Astrocyte (in vitro differentiated cells and primary cell): ENCODE measurements around the gene NCAPG2. TPM values are rescaled to one million over a fixed set of nuclear protein-coding genes. Genes with fewer than 3 reads are reported as not detected.

Experiments used
- DNase-seq: peaks from one replicate; pipeline ENCODE4 v3.0.0-alpha.2; 2010; ENCODE audit warnings: low read depth
- FAIRE-seq: peaks from 2 replicates; lab custom pipeline; 2011; peaks lifted over from hg19 to GRCh38; lab: Jason Lieb, UNC
- H2AFZ ChIP-seq: 2 replicates; pipeline ENCODE4 v1.6.0; 2012; ENCODE audit warnings: low read depth, low read length, inconsistent platforms
- H3K27ac ChIP-seq: 2 replicates; pipeline ENCODE4 v1.5.1; 2011; ENCODE audit warnings: low read depth, low read length, inconsistent platforms
- H3K27me3 ChIP-seq: 2 replicates; pipeline ENCODE4 v1.6.0; 2011; ENCODE audit warnings: low read length, inconsistent platforms; ENCODE audit not compliant: insufficient read depth
- H3K36me3 ChIP-seq: 2 replicates; pipeline ENCODE4 v1.5.1; 2011; ENCODE audit warnings: low read length, inconsistent platforms; ENCODE audit not compliant: insufficient read depth
- H3K4me1 ChIP-seq: 2 replicates; pipeline ENCODE4 v1.5.1; 2011; ENCODE audit warnings: low read length, inconsistent platforms; ENCODE audit not compliant: insufficient read depth
- H3K4me2 ChIP-seq: 2 replicates; pipeline ENCODE4 v1.6.0; 2012; ENCODE audit warnings: low read length, inconsistent platforms
- H3K4me3 ChIP-seq: 2 replicates; pipeline ENCODE4 v1.5.1; 2011; ENCODE audit warnings: low read depth, mild to moderate bottlenecking, low read length, inconsistent platforms; ENCODE audit not compliant: insufficient read depth
- H3K79me2 ChIP-seq: 2 replicates; pipeline ENCODE4 v1.6.0; 2012; ENCODE audit warnings: mild to moderate bottlenecking, low read length, inconsistent platforms; ENCODE audit not compliant: insufficient read depth
- H3K9ac ChIP-seq: 2 replicates; pipeline ENCODE4 v1.6.0; 2012; ENCODE audit warnings: mild to moderate bottlenecking, low read length, inconsistent platforms
- H3K9me3 ChIP-seq: 2 replicates; pipeline ENCODE4 v1.5.1; 2012; ENCODE audit warnings: low read depth, mild to moderate bottlenecking, low read length, inconsistent platforms; ENCODE audit not compliant: insufficient read depth
- H4K20me1 ChIP-seq: 2 replicates; pipeline ENCODE4 v1.6.0; 2012; ENCODE audit warnings: low read length, inconsistent platforms; ENCODE audit not compliant: insufficient read depth
- H3K27ac Mint-ChIP-seq: one replicate; pipeline ENCODE4 v1.8.0; 2021; ENCODE audit warnings: mild to moderate bottlenecking, mixed read lengths; ENCODE audit not compliant: unreplicated experiment
- H3K27me3 Mint-ChIP-seq: one replicate; pipeline ENCODE4 v1.8.0; 2021; ENCODE audit warnings: low read depth, mixed read lengths; ENCODE audit not compliant: unreplicated experiment
- H3K36me3 Mint-ChIP-seq: one replicate; pipeline ENCODE4 v1.8.0; 2021; ENCODE audit warnings: low read depth, mixed read lengths; ENCODE audit not compliant: unreplicated experiment
- H3K4me1 Mint-ChIP-seq: one replicate; pipeline ENCODE4 v1.8.0; 2021; ENCODE audit warnings: low read depth, mixed read lengths; ENCODE audit not compliant: unreplicated experiment
- H3K4me3 Mint-ChIP-seq: one replicate; pipeline ENCODE4 v1.8.0; 2021; ENCODE audit warnings: mild to moderate bottlenecking, moderate library complexity, mixed read lengths; ENCODE audit not compliant: unreplicated experiment
- H3K9me3 Mint-ChIP-seq: one replicate; pipeline ENCODE4 v1.8.0; 2021; ENCODE audit warnings: mild to moderate bottlenecking, mixed read lengths; ENCODE audit not compliant: unreplicated experiment
- EZH2 ChIP-seq: IDR thresholded peaks from 2 replicates; pipeline ENCODE4 v1.6.1; 2012; ENCODE audit warnings: mild to moderate bottlenecking, low read length, inconsistent platforms; ENCODE audit not compliant: insufficient read depth
- total RNA-seq: library from RNA; stranded (reverse); gene quantifications from 2 replicates; pipeline ENCODE4 v1.2.1, GENCODE V29; 2021
- TF ChIP-seq, protein P1 (sequence below): IDR thresholded peaks from 2 replicates; pipeline ENCODE4 v1.5.1; 2011; ENCODE audit warnings: low read depth, mild to moderate bottlenecking, inconsistent platforms, low read length, moderate library complexity; ENCODE audit not compliant: insufficient read depth

NCAPG2 gene
- total RNA-seq, 1 donor from 2014 or later, result 9.6 TPM

GRCh38 chr7:158723714-158724385 lies 19.2 kb upstream of the NCAPG2 start:
- Histone ChIP-seq H3K27ac (no peak overlapping the region), H3K4me3 (no peak overlapping the region), H3K4me2 (no peak overlapping the region), H3K27me3 (no peaks in the 10 kb centered on the region), H3K4me1 (no peaks in the 10 kb centered on the region), H3K9me3 (no peaks in the 10 kb centered on the region), H3K36me3 (no peaks in the 10 kb centered on the region), H3K79me2 (no peaks in the 10 kb centered on the region), H2AFZ (no peak overlapping the region), H3K9ac (no peak overlapping the region), H4K20me1 (no peaks in the 10 kb centered on the region)
- Mint-ChIP-seq H3K27ac (no peak overlapping the region), H3K4me3 (no peak overlapping the region), H3K36me3 (no peaks in the 10 kb centered on the region), H3K9me3 (peaks cover 4% of the 10 kb centered on the region), H3K27me3 (peaks cover 5% of the 10 kb centered on the region), H3K4me1 (no peaks in the 10 kb centered on the region)
- DNase-seq (no peak), FAIRE-seq (no peak)
- TF ChIP-seq EZH2, result no peak
- TF ChIP-seq, protein P1, sequence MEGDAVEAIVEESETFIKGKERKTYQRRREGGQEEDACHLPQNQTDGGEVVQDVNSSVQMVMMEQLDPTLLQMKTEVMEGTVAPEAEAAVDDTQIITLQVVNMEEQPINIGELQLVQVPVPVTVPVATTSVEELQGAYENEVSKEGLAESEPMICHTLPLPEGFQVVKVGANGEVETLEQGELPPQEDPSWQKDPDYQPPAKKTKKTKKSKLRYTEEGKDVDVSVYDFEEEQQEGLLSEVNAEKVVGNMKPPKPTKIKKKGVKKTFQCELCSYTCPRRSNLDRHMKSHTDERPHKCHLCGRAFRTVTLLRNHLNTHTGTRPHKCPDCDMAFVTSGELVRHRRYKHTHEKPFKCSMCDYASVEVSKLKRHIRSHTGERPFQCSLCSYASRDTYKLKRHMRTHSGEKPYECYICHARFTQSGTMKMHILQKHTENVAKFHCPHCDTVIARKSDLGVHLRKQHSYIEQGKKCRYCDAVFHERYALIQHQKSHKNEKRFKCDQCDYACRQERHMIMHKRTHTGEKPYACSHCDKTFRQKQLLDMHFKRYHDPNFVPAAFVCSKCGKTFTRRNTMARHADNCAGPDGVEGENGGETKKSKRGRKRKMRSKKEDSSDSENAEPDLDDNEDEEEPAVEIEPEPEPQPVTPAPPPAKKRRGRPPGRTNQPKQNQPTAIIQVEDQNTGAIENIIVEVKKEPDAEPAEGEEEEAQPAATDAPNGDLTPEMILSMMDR, result no peak

DNA sequence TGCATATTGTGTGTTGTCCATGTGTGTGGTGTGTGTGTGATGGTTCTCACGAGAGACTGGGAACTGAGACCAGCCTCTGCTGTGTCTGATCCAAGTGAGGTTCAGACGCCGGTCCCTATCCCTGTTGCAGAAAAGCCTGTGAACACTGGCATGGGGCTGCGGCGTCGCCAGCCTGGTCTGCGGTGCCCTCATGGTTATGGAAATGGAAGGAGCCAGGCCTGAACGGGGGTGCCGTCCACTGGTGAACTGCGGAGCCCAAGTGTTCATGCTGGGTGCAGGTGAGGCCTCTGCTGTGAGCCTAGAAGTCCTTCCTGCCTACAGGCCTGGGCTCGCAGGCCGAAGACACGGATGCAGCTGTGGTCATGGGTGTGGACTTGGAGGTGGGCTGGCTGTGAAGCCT lies 18.7 kb upstream of the NCAPG2 start:
- Histone ChIP-seq H4K20me1 (no peaks in the 10 kb centered on the region), H3K4me1 (no peaks in the 10 kb centered on the region), H3K27me3 (no peaks in the 10 kb centered on the region), H3K9me3 (no peaks in the 10 kb centered on the region), H3K79me2 (no peaks in the 10 kb centered on the region), H3K4me2 (no peak overlapping the region), H3K27ac (no peak overlapping the region), H3K4me3 (no peak overlapping the region), H3K9ac (no peak overlapping the region), H2AFZ (no peak overlapping the region), H3K36me3 (no peaks in the 10 kb centered on the region)
- FAIRE-seq (no peak), DNase-seq (no peak)
- TF ChIP-seq EZH2, result no peak
- TF ChIP-seq, protein P1, result no peak
- H3K9me3 Mint-ChIP-seq, result peaks cover 4% of the 10 kb centered on the region
- H3K27me3 Mint-ChIP-seq, result peaks cover 9% of the 10 kb centered on the region
- no peak overlapping the region for H3K4me3 Mint-ChIP-seq
- H3K36me3 Mint-ChIP-seq, result no peaks in the 10 kb centered on the region
- H3K27ac Mint-ChIP-seq, result no peak overlapping the region
- no peaks in the 10 kb centered on the region for H3K4me1 Mint-ChIP-seq

GRCh38 chr7:158722574-158723237 lies 18.1 kb upstream of the NCAPG2 start:
- H3K27me3 ChIP-seq, result peaks cover 3% of the 10 kb centered on the region
- DNase-seq (no peak), FAIRE-seq (no peak)
- H3K4me2 ChIP-seq, result no peak overlapping the region
- Mint-ChIP-seq H3K27ac (no peak overlapping the region), H3K4me3 (no peak overlapping the region), H3K4me1 (no peaks in the 10 kb centered on the region), H3K27me3 (peaks cover 12% of the 10 kb centered on the region), H3K36me3 (no peaks in the 10 kb centered on the region), H3K9me3 (peaks cover 6% of the 10 kb centered on the region)
- H3K4me1 ChIP-seq, result no peaks in the 10 kb centered on the region
- TF ChIP-seq EZH2, result no peak
- TF ChIP-seq, protein P1, result no peak
- H4K20me1 ChIP-seq, result no peaks in the 10 kb centered on the region
- no peak overlapping the region for H2AFZ ChIP-seq
- H3K9ac ChIP-seq, result no peak overlapping the region
- H3K27ac ChIP-seq, result no peak overlapping the region
- no peaks in the 10 kb centered on the region for H3K9me3 ChIP-seq
- H3K36me3 ChIP-seq, result no peaks in the 10 kb centered on the region
- no peak overlapping the region for H3K4me3 ChIP-seq
- H3K79me2 ChIP-seq, result no peaks in the 10 kb centered on the region
